NB4 (cell line): ENCODE data around the gene LMO7.

Experiments
- DNase-seq: peaks from one replicate; pipeline ENCODE4 v3.0.0; 2010; ENCODE audit warnings: low read depth
- H3K4me3 ChIP-seq: one replicate; pipeline ENCODE4 v1.5.1; 2011; ENCODE audit warnings: mild to moderate bottlenecking, low read depth, low read length, moderate library complexity
- CTCF ChIP-seq: IDR thresholded peaks from one replicate; pipeline ENCODE4 v1.5.1; 2012; ENCODE audit warnings: low read depth, low read length
- MYC ChIP-seq: IDR thresholded peaks from 2 replicates; pipeline ENCODE4 v1.6.1; 2011; ENCODE audit warnings: low read depth, low read length
- POLR2A ChIP-seq: IDR thresholded peaks from 2 replicates; pipeline ENCODE4 v1.6.1; 2011; ENCODE audit warnings: mild to moderate bottlenecking; ENCODE audit not compliant: insufficient read length; ENCODE audit errors: extremely low read depth
- TF ChIP-seq, protein P1 (sequence below): IDR thresholded peaks from 2 replicates; pipeline ENCODE4 v1.6.1; 2011; ENCODE audit warnings: low read depth, low read length

The LMO7 gene

GRCh38 chr13:75661443-75661842 is 25.3 kb downstream of the LMO7 start:
- TF ChIP-seq, protein P1, sequence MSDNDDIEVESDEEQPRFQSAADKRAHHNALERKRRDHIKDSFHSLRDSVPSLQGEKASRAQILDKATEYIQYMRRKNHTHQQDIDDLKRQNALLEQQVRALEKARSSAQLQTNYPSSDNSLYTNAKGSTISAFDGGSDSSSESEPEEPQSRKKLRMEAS: no peak
- TF ChIP-seq POLR2A (no peak), CTCF (no peak), MYC (no peak)
- no peak for DNase-seq
- no peak overlapping the region for H3K4me3 ChIP-seq

- DNase-seq: no peak
- no peak for TF ChIP-seq CTCF
- no peak for TF ChIP-seq MYC
- TF ChIP-seq, protein P1: no peak
- no peak for TF ChIP-seq POLR2A
- no peak overlapping the region for H3K4me3 ChIP-seq
Observed at GRCh38 chr13:75666646-75667351, 30.7 kb downstream of the LMO7 start.

GRCh38 chr13:75669706-75670105 is 33.6 kb downstream of the LMO7 start:
- TF ChIP-seq CTCF: no peak
- no peak for TF ChIP-seq MYC
- no peak for TF ChIP-seq POLR2A
- TF ChIP-seq, protein P1: no peak
- H3K4me3 ChIP-seq: no peak overlapping the region
- no peak for DNase-seq

- H3K4me3 ChIP-seq: no peak overlapping the region
- TF ChIP-seq MYC (no peak), POLR2A (no peak), CTCF (no peak)
- TF ChIP-seq, protein P1: no peak
- no peak for DNase-seq
Observed at GRCh38 chr13:75670496-75670895, 34.4 kb downstream of the LMO7 start.

GRCh38 chr13:75675421-75675820 is 39.3 kb downstream of the LMO7 start:
- TF ChIP-seq CTCF (no peak), POLR2A (no peak), MYC (no peak)
- TF ChIP-seq, protein P1: no peak
- DNase-seq: no peak
- H3K4me3 ChIP-seq: no peak overlapping the region
